Spleen (tissue), 7 donors: Measurements from ENCODE around the gene SLC12A9.

ENCODE experiments used
- POLR2A ChIP-seq, 3 donors: fragments of 450-650 bp; IDR thresholded peaks; one replicate each; pipeline ENCODE4 v1.5.1; 2017; ENCODE audit warnings: antibody characterized with exemption in 3 of 3, mild to moderate bottlenecking in 1 of 3
- TF ChIP-seq, protein P1 (sequence below), 11 experiments: fragments of 200-600 bp in 7 of 11; fragments of 450-650 bp in 4 of 11; sonication (generic) in 4 of 11; IDR thresholded peaks in 8 of 11; conservative IDR thresholded peaks in 3 of 11; 1 replicate in 7 of 11; 2 replicates in 4 of 11; pipeline versions ENCODE4 v1.4.0 to v1.8.0; 2016 to 2021; ENCODE audit warnings: antibody characterized with exemption in 11 of 11, inconsistent platforms in 4 of 11, mild to moderate bottlenecking in 1 of 11
- donor health status: DM: no; HTN: no; CAD: no; lungs with moderate emphysema.
- donor health status: DM: no; HTN: no; CAD: no.
- donor health status: DM: no; HTN: no; CAD: no.

DNA sequence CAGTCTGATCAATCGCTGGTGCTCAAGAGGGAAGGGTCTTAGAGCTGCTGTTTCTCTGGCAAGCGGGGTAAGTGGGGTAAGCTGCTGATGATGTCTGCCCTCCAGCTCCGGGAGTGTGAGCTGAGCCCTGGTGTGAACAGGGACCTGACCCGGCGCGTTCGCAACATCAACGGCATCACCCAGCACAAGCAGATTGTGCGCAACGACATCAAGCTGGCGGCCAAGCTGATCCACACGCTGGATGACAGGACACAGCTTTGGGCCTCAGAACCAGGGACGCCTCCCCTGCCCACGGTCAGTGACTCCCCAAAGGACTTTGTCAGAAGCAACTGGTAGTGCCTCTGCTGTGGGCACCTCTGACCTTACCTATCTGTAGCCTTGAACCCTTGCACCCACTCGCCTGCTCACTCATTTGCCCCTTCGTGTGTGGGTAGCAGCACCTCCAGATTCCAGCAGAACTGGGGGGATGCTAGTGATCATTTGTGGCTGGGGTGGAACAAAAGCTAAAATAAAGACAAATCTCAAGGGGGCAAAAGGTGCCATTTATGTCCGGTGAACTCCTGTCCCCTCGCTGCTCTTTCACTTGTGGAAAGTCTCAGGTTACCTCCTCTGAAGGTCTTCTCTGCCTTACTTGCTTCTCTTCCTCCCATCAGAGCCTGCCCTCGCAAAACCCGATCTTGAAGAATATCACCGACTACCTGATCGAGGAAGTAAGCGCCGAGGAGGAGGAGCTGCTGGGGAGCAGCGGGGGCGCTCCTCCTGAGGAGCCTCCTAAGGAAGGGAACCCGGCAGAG, 33.8 kb downstream of the SLC12A9 start:
- TF ChIP-seq, protein P1, sequence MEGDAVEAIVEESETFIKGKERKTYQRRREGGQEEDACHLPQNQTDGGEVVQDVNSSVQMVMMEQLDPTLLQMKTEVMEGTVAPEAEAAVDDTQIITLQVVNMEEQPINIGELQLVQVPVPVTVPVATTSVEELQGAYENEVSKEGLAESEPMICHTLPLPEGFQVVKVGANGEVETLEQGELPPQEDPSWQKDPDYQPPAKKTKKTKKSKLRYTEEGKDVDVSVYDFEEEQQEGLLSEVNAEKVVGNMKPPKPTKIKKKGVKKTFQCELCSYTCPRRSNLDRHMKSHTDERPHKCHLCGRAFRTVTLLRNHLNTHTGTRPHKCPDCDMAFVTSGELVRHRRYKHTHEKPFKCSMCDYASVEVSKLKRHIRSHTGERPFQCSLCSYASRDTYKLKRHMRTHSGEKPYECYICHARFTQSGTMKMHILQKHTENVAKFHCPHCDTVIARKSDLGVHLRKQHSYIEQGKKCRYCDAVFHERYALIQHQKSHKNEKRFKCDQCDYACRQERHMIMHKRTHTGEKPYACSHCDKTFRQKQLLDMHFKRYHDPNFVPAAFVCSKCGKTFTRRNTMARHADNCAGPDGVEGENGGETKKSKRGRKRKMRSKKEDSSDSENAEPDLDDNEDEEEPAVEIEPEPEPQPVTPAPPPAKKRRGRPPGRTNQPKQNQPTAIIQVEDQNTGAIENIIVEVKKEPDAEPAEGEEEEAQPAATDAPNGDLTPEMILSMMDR (IDR thresholded peaks at IDR 0.05 in 8 of 11, conservative IDR thresholded peaks at IDR 0.05 in 3 of 11): no peak
- no peak for TF ChIP-seq POLR2A (IDR thresholded peaks at IDR 0.05)
